GM19035 (cell line): ENCODE measurements around the gene PDCD1.

Source experiments
- ATAC-seq: cut with Tn5 transposase; IDR thresholded peaks from one replicate; pipeline ENCODE4 v1.9.1; 2021; ENCODE audit not compliant: unreplicated experiment

PDCD1 gene

DNA sequence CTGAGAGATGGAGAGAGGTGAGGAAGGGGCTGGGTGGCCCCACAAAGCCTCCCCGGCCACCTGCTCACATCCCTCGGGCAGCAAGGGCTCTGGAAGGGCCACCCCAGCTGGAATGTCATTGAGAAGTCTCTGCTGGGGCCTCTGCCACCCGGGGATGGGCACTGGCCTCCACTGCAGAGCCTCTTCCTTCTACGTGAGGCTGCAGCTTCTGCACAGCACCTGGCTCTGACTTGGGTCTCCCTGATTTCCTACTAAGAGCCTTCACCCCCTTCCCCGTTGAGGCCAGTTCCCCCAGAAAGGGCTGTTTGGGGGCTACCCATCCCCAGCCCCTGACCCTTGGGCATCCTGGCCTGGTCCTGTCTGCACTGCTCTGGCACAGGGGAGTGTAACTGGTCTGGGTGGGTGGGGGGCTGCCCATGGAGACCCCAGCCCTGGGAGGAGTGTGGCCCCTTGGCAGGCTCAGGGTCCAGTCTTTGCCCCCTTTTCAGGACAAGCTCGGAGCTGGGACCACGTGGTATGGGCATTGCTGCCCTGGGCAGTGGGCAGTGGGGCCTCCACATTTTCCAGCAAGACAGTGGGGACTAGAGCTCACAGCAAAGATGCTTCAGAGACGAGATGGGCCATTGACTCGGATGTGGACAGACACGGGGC, 5.6 kb downstream of the PDCD1 start:
- ATAC-seq: no peak

DNA sequence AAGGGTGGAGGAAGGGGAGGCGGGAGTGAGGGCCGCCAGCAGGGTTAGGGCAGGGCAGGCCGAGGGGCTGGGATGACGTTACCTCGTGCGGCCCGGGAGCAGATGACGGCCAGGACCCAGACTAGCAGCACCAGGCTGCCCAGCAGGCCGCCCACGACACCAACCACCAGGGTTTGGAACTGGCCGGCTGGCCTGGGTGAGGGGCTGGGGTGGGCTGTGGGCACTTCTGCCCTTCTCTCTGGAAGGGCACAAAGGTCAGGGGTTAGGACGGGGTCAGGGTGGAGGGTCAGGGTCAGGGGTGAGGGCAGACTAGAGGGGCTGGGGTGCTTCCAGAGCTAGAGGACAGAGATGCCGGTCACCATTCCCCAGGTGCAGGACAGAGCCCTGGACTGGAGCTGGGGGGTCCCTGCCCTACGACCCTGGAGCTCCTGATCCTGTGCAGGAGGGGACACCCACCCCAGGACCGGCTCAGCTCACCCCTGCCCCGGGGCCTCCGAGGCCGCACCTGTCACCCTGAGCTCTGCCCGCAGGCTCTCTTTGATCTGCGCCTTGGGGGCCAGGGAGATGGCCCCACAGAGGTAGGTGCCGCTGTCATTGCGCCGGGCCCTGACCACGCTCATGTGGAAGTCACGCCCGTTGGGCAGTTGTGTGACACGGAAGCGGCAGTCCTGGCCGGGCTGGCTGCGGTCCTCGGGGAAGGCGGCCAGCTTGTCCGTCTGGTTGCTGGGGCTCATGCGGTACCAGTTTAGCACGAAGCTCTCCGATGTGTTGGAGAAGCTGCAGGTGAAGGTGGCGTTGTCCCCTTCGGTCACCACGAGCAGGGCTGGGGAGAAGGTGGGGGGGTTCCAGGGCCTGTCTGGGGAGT, 6.3 kb downstream of the PDCD1 start:
- no peak for ATAC-seq

- ATAC-seq: no peak
Measured at GRCh38 chr2:241851325-241852115, 7.2 kb downstream of the PDCD1 start.

- no peak for ATAC-seq
Measured at GRCh38 chr2:241850544-241851324, 8.0 kb downstream of the PDCD1 start.

- ATAC-seq: no peak
Measured at GRCh38 chr2:241849616-241850543, 8.8 kb downstream of the PDCD1 start.

DNA sequence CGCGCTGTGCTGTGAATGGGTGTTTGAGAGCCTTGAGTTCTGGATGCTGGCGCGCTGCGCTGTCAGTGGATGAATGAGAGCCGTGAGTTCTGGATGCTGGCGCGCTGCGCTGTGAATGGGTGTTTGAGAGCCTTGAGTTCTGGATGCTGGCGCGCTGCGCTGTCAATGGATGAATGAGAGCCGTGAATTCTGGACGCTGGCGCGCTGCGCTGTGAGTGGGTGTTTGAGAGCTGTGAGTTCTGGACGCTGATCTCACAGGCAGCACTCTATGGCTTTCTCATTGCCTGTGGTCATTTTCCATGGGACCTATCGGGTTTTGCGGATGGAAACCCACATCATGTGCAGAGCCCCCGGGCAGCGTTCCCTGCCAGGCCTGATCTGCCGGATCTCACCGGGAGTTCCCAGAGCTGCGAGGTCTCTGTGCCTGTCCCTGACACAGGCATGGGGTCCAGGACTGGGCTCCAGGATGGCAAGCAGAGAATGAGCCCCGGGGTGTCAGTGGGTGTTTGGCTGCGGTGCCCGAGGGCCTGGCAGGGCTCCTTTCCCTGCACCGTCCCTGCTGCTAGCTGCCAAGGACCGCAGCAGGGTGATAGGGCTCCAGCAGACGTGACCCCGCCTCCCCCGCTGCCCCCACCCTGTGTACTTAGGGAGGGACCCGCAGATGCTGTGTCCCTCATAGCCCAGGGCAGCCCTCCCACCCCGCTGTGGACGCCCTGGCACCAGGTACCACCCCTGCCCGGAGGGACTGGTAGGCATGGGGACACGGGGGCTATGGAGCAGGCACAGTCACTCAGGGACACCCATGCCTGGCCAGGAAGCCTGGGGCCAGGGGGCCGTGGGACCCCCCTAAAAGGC, 9.7 kb downstream of the PDCD1 start:
- no peak for ATAC-seq

- no peak for ATAC-seq
Measured at GRCh38 chr2:241846406-241846805, 12.3 kb downstream of the PDCD1 start.

DNA sequence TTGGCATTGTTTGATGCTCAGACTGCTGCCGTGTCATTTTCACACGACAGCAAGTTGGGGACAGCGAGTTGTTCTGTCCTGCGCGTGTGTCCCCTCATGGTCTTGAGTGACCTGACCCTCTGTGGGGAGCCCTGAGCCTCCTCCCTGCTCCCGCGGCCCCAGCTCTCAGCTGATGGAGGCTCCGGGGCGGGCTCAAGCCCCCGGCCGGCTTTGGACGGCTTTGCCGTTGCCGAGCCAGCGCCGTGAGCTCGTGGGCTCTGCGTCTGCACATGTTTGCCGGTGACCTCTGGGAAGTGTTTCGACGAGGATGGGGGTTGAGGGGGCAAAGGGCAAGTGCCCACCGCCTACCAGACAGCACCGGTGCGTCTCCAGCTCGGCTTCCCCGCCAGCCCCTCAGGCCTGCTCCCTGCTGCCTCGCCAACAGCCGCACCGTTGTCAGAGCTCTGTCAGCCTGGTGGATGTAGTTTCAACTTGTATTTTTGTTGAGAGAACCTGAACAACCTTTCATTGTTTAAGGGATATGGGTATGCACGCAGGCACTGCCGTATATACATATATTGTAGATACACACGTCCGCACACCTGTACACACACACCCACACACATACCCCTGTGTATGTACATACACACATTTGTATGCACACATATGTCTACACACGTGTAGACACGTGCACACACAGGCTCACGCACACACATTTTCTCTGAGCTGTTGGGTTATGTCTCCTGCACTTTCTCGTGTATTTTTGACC, 13.7 kb downstream of the PDCD1 start:
- ATAC-seq: no peak

DNA sequence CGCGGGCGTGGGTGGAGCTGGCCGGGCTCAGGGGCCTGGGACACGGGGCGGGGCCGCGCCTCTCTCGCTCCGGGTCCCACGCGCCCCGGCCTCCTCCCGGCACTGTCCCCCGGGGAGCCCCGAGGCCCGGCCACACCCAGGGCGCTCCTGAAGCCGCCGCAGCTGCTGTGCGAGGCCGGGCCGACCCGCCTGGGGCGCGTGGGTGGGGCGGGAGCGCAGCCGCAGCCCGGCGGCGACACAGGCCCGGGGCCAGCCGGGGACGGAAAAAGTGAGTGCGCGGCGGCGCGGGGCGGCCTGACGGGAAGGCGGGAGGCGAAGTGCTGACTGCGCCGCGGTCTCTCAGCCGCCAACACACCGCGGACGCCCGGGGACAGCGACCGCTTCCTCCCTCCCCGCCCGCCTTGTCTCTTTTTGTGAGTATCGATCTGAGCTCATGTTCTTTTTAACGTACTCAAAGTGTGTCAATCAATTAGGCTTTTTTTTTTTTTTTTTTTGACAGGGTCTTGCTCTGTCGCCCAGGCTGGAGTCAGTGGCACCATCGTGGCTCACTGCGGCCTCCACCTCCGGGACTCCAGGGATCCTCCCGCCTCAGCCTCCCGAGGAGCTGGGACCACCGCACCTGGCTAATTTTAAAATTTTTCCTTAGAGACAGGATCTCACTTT, 14.5 kb downstream of the PDCD1 start:
- ATAC-seq: peak; percentile 74

GRCh38 chr2:241843321-241844065, 15.2 kb downstream of the PDCD1 start:
- ATAC-seq: peak; percentile 10

DNA sequence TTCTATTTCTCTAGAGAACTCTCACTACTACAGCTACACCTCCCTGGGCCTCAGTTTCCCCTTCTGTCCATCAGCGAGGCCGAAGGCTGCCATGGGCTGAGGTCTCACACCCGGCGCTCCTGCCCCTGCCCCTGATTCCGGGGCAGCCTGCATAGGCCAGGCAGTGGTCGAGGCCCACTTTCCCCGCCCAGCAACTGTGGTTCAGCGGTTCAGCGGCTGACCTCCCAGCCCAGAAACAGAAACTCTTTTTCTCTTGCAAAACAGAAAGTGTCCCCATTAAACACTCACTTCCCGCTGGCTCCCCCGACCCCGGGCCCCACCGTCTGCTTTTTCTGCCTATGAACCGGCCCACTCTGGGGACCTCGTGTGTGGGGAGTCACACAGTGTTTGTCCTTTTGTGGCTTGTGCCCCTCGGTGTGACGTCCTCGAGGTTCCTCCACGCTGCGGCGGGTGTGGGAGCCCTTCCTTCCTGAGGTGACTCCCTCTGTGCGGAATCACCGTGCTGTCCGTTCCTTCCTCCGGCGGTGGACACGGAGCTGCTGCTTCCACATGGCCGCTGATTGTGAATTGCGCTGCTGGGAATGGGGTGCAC, 16.0 kb downstream of the PDCD1 start:
- ATAC-seq: peak; percentile 52

GRCh38 chr2:241842067-241842415, 16.7 kb downstream of the PDCD1 start:
- no peak for ATAC-seq

DNA sequence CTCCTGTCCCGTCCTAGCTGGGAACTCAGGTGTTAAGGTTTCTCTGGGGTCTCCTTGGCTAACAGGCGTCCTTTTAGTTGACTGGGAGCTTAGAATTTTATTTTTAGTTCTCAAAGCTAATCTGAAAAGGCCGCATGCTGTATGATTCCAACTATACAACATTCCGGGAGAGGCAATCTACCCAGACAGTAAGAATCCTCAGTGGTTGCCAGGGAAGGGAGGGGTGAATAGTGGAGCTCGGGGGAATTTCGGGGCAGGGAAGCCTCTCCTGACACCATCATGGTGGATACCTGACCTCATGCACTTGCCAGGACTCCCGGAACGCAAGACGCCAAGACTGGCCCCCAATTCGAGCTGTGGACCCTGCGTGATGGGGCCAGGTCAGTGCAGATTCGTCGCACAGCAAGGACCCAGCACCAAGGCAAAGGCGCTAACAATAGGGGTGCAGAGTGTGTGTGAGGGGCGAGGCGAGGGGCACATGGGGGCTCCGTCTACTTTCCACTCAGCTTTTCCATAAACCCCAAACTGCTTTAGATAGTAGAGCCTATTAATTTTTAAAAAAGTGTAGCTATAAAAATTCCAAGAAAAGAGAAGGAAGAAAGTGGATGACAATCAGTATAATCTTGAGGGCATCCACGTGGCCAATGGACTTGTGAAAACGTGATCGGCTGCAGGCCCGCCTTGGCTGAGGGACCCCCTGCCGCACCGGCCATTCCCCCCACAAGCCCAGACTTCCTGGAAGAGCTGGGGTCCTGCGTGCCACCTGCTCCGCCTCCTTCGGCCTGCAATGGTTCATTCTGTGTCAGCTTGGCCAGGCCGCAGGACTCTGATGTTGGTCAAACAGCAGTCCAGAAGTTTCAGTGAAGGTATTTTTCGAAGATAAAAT, 17.3 kb downstream of the PDCD1 start:
- ATAC-seq: no peak

DNA sequence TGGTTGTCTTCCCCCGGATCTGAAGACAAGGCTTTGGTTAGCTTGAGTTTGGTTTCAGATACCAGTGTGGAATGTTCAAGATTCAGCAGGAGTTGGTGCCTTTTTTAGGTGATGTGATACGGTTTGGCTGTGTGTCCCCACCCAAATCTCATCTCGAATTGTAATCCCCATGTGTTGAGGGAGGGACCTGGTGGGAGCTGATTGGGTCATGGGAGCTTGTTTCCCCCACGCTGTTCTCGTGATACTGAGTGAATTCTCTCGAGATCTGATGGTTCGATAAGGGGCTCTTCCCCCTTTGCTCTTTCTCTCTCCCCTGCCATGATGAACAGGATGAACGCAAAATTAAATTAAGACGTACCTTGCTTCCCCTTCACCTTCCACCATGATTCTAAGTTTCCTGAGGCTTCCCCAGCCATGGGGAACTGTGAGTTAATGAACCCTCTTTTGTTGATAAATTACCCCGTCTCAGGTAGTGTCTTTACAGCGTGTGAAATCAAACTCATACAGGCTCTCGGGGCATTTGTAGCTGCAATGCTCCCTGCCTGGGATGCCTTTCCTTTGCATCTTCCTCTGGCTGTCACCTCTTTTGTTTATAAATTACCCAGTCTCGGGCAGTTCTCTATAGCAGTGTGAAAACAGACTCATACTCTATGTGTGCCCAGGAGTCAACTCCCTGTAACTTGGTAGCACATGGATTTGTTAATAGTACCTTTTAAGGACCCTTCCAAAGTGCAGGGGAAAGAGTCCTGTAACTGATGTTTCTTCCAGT, 21.3 kb downstream of the PDCD1 start:
- ATAC-seq: no peak

- no peak for ATAC-seq
Measured at GRCh38 chr2:241836292-241836691, 22.4 kb downstream of the PDCD1 start.
